Tibial artery (tissue), 4 donors: ENCODE measurements around the gene IGFLR1.
A peak's percentile ranks its signal among the peaks of the same experiment; 100 is the strongest.

ENCODE experiments used
- DNase-seq, 2 donors: peaks; one replicate each; pipeline ENCODE4 v3.0.0-alpha.2; 2019
- H3K27ac ChIP-seq, 2 donors: fragments of 200-600 bp; sonication (generic) in 1 of 2; 1 replicate in 1 of 2; 2 replicates in 1 of 2; pipeline ENCODE4 v1.5.1; 2018 to 2019; ENCODE audit warnings: mild to moderate bottlenecking in 1 of 2
- H3K27me3 ChIP-seq, 2 donors: fragments of 200-600 bp; sonication (generic) in 1 of 2; one replicate each; pipeline versions ENCODE4 v1.5.1 to v1.6.0; 2016 to 2019
- H3K36me3 ChIP-seq, 3 donors: fragments of 200-600 bp; sonication (generic) in 2 of 3; one replicate each; pipeline ENCODE4 v1.5.1; 2016 to 2019; ENCODE audit warnings: mild to moderate bottlenecking in 2 of 3
- H3K4me1 ChIP-seq, 4 donors: fragments of 200-600 bp; sonication (generic) in 2 of 4; 1 replicate in 3 of 4; 2 replicates in 1 of 4; pipeline ENCODE4 v1.5.1; 2016 to 2019
- H3K4me3 ChIP-seq, 2 donors: fragments of 200-600 bp; sonication (generic) in 1 of 2; 1 replicate in 1 of 2; 2 replicates in 1 of 2; pipeline ENCODE4 v1.5.1; 2018 to 2019; ENCODE audit warnings: mild to moderate bottlenecking in 2 of 2
- H3K9me3 ChIP-seq, 3 donors: fragments of 200-600 bp; sonication (generic) in 1 of 3; one replicate each; pipeline ENCODE4 v1.5.1; 2016 to 2019
- CTCF ChIP-seq, 2 experiments: fragments of 200-600 bp in 1 of 2; fragments of 450-650 bp in 1 of 2; IDR thresholded peaks; one replicate each; pipeline ENCODE4 v1.5.1; 2017 to 2019; ENCODE audit warnings: antibody characterized with exemption in 2 of 2, mild to moderate bottlenecking in 1 of 2, moderate library complexity in 1 of 2
- intact Hi-C: fragments of 100-400 bp; cut with DNase I; formaldehyde crosslinking; loops from one replicate; pipeline ENCODE4 v1.15.0; 2023; ENCODE audit warnings: low total_unique reads

IGFLR1 gene

GRCh38 chr19:35740423-35741202, 1.6 kb downstream of the IGFLR1 start:
- peak overlapping the region; percentile 79 to 90 for H3K27ac ChIP-seq
- H3K27me3 ChIP-seq, result no peaks in the 10 kb centered on the region
- no peaks in the 10 kb centered on the region for H3K9me3 ChIP-seq
- peak overlapping the region; percentile 58 to 72 for H3K4me3 ChIP-seq
- intact Hi-C loops, result no loop called here
- peaks cover 0 to 35% (median 22%) of the 10 kb centered on the region in 4 donors for H3K4me1 ChIP-seq
- no peak for TF ChIP-seq CTCF (IDR thresholded peaks at IDR 0.05)
- peaks cover 15 to 43% (median 34%) of the 10 kb centered on the region in 3 donors for H3K36me3 ChIP-seq
- peak; percentile 99 for DNase-seq

- peaks cover 15 to 48% (median 39%) of the 10 kb centered on the region in 3 donors for H3K36me3 ChIP-seq
- H3K4me1 ChIP-seq, result peaks cover 0 to 35% (median 22%) of the 10 kb centered on the region in 4 donors
- intact Hi-C loops, result no loop called here
- DNase-seq, result no peak
- H3K27ac ChIP-seq, result peak overlapping the region; percentile 79 to 90
- TF ChIP-seq CTCF (IDR thresholded peaks at IDR 0.05), result no peak
- H3K27me3 ChIP-seq, result no peaks in the 10 kb centered on the region
- peak overlapping the region; percentile 58 to 72 for H3K4me3 ChIP-seq
- no peaks in the 10 kb centered on the region for H3K9me3 ChIP-seq
These were observed 2.2 kb downstream of the IGFLR1 start for GRCh38 chr19:35740108-35740422.

- intact Hi-C loops, result no loop called here
- DNase-seq, result no peak
- Histone ChIP-seq H3K27me3 (no peaks in the 10 kb centered on the region), H3K36me3 (peaks cover 15 to 54% (median 45%) of the 10 kb centered on the region in 3 donors), H3K4me1 (peaks cover 0 to 32% (median 21%) of the 10 kb centered on the region in 4 donors), H3K9me3 (no peaks in the 10 kb centered on the region), H3K27ac (peak overlapping the region; percentile 79 to 90), H3K4me3 (peak overlapping the region; percentile 58 to 72)
- no peak for TF ChIP-seq CTCF (IDR thresholded peaks at IDR 0.05)
These were observed 2.8 kb downstream of the IGFLR1 start for GRCh38 chr19:35739275-35740107.

- peaks cover 0 to 26% (median 15%) of the 10 kb centered on the region in 4 donors for H3K4me1 ChIP-seq
- no peak overlapping the region for H3K27ac ChIP-seq
- intact Hi-C loops, result no loop called here
- no peak overlapping the region for H3K4me3 ChIP-seq
- H3K36me3 ChIP-seq, result peaks cover 15 to 60% (median 49%) of the 10 kb centered on the region in 3 donors
- no peaks in the 10 kb centered on the region for H3K9me3 ChIP-seq
- no peaks in the 10 kb centered on the region for H3K27me3 ChIP-seq
- DNase-seq, result no peak
- no peak for TF ChIP-seq CTCF (IDR thresholded peaks at IDR 0.05)
These were observed 3.4 kb downstream of the IGFLR1 start for GRCh38 chr19:35738887-35739229.

- Histone ChIP-seq H3K4me1 (peaks cover 0 to 23% (median 14%) of the 10 kb centered on the region in 4 donors), H3K36me3 (peaks cover 15 to 66% (median 55%) of the 10 kb centered on the region in 3 donors), H3K27me3 (no peaks in the 10 kb centered on the region), H3K27ac (no peak overlapping the region), H3K9me3 (no peaks in the 10 kb centered on the region), H3K4me3 (no peak overlapping the region)
- intact Hi-C loops, result no loop called here
- no peak for TF ChIP-seq CTCF (IDR thresholded peaks at IDR 0.05)
- no peak for DNase-seq
These were observed 4.0 kb downstream of the IGFLR1 start for GRCh38 chr19:35738021-35738886.
